C4-2B (cell line): ENCODE results near the gene TMEM72.
A peak's percentile ranks its signal among the peaks of the same experiment; 100 is the strongest.

ENCODE experiments used
- H3K27ac ChIP-seq: fragments of 450-650 bp; 2 replicates; pipeline ENCODE4 v1.5.1; 2017
- CTCF ChIP-seq: fragments of 450-650 bp; conservative IDR thresholded peaks from 2 replicates; pipeline ENCODE4 v1.5.1; 2017; ENCODE audit warnings: mild to moderate bottlenecking
- ZFX ChIP-seq: fragments of 450-650 bp; IDR thresholded peaks from 2 replicates; pipeline ENCODE4 v1.6.1; 2017

TMEM72 gene

GRCh38 chr10:44977287-44978212 is 66.4 kb downstream of the TMEM72 start:
- peak overlapping the region; percentile 66 for H3K27ac ChIP-seq
- no peak for TF ChIP-seq ZFX
- no peak for TF ChIP-seq CTCF

- TF ChIP-seq ZFX: no peak
- no peak for TF ChIP-seq CTCF
- peak overlapping the region; percentile 66 for H3K27ac ChIP-seq
These were observed 67.1 kb downstream of the TMEM72 start for GRCh38 chr10:44978213-44978569.

GRCh38 chr10:44978570-44979280 is 67.6 kb downstream of the TMEM72 start, which contains the start of gene DEPP1:
Gene DEPP1 (minus strand): TSS chr10:44978809. CDS start chr10:44978030, 779 bp downstream.
- peak within 1 kb of the TSS; percentile 66 for H3K27ac ChIP-seq
- TF ChIP-seq ZFX (no peak), CTCF (no peak)

DNA sequence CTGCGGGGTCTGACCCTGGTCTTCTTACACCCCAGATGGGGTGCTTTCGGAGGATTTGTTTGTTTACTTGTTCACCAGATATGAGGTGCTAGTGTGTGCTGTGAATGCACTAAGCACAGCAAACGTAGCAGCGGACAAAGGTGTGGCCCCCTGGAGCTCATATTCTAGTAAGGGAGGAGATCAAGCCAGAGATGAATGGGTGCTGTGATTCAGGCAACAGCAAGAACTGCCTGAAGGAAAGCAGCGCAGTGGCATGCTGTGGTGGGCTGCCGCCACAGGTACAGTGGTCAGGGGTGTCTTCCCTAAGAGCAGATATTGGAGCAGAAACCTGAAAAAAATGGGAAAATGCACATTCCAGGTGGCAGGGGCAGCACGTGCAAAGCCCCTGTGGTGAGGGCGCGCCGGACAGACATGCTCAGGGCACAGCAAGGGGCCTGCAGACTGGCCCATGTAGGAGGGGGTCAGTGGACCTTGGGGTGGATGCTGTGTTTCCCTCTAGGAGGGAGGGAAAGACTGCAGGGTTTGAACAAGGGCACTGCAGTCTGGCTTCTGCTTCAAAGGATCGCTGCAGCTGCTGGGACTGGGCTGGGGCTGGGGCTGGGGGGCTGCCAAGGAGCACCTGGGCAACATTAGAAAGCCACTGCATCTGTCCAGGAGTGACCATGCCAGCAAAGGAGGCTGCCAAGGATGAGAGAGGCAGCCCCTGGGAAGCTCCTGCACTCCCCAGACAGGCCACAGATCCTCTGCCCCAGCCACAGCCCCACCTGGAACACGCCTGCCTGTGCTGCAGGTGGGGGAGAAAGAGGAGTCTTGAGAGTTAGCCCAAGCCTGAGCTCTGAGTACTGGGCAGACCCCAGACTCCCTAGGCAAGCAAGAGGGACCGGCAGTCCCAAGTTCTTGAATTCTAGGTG is 68.4 kb downstream of the TMEM72 start:
- no peak for TF ChIP-seq CTCF
- TF ChIP-seq ZFX: no peak

DNA sequence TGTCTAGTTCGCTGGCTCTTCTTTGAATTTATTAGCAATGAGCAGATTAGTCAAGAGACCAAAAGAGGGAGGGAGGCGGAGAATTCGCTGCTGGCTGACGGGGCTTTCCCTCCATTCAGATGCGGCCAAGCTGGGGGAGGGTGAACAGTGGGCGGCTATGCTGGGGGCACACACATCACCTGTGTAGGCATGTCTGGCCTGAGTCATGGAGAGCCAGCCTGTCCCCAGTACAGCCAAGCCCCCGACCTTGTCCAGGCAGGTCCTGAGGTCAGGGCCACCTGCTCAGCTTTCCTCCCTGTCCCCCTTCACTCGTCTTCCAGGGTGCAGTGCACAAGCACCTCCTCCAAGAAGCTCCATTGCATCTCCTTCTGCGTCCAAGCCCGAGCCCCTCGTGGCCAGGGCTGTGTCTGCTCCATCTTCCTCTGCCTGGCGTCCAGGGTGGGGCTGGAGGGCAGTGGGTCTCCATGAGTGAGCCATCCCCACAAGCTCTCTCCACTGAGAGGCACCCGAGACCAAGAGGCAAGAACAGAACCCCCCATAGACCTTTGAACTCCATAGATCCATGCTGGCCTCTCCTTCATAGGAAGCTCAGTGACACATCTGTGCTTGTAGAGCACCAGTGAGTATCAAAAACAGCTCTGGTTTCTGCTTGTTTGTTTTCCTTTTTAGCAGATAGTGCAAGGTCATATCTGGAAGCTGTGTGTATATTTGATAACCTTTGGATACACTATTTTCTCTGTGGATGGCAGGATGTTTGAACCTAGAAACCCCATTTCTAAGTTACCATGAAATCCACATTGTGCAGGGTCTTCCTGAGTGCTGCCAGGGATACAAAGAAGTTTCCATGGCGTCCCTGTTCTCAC is 69.4 kb downstream of the TMEM72 start:
- TF ChIP-seq CTCF (no peak), ZFX (no peak)
- H3K27ac ChIP-seq: no peak overlapping the region

More for the DNA sequence above, 68.4 kb downstream of the TMEM72 start:
- peak overlapping the region; percentile 66 for H3K27ac ChIP-seq
